Measurements from ENCODE around the gene JHY.

The JHY gene

GRCh38 chr11:122976061-122976733, 93.6 kb downstream of the JHY start:
- no peak for DNase-seq

GRCh38 chr11:122976734-122977469, 94.3 kb downstream of the JHY start:
- DNase-seq: no peak

- no peak for DNase-seq
Observed at GRCh38 chr11:122977470-122978298, 95.1 kb downstream of the JHY start.

GRCh38 chr11:122978299-122978620, 95.7 kb downstream of the JHY start:
- DNase-seq: no peak

- DNase-seq: no peak
Observed at GRCh38 chr11:122979103-122979814, 96.7 kb downstream of the JHY start.

- no peak for DNase-seq
Observed at GRCh38 chr11:122979815-122980595, 97.4 kb downstream of the JHY start.

- DNase-seq: peak; percentile 15
Observed at GRCh38 chr11:122981388-122982264, 99.1 kb downstream of the JHY start, which contains the start of gene BSX. BSX (minus strand) TSS chr11:122981834; CDS start chr11:122981671, 163 bp downstream.

- DNase-seq: no peak
Observed at GRCh38 chr11:122983438-122984185, 101.1 kb downstream of the JHY start.

GRCh38 chr11:122984186-122985011, 101.8 kb downstream of the JHY start:
- no peak for DNase-seq

GRCh38 chr11:122995526-122995925, 113.0 kb downstream of the JHY start:
- no peak for DNase-seq

- no peak for DNase-seq
Observed at GRCh38 chr11:122998727-122999366, 116.3 kb downstream of the JHY start.

- DNase-seq: no peak
Observed at GRCh38 chr11:123000721-123001120, 118.2 kb downstream of the JHY start.

GRCh38 chr11:123006860-123007542, 124.4 kb downstream of the JHY start:
- DNase-seq: no peak
